Fibroblast of lung (primary cell): ENCODE data around the gene SULF2. TPM values are rescaled to one million over a fixed set of nuclear protein-coding genes. Genes with fewer than 3 reads are reported as not detected.

Experiments used
- DNase-seq, 2 donors: peaks; one replicate each; pipeline versions ENCODE4 v3.0.0 to v3.0.0-alpha.2; 2010; ENCODE audit warnings: low read depth in 2 of 2
- H2AFZ ChIP-seq: 2 replicates; pipeline ENCODE4 v1.5.1; 2012; ENCODE audit warnings: low read length, control low read depth, inconsistent platforms
- H3K27ac ChIP-seq: 2 replicates; pipeline ENCODE4 v1.5.1; 2011; ENCODE audit warnings: low read length, control low read depth; ENCODE audit not compliant: insufficient read depth
- H3K27me3 ChIP-seq: 2 replicates; pipeline ENCODE4 v1.5.1; 2011; ENCODE audit warnings: mild to moderate bottlenecking, low read length; ENCODE audit not compliant: control insufficient read depth, insufficient read depth
- H3K36me3 ChIP-seq: 2 replicates; pipeline ENCODE4 v1.5.1; 2011; ENCODE audit warnings: low read length; ENCODE audit not compliant: control insufficient read depth, insufficient read depth
- H3K4me1 ChIP-seq: 2 replicates; pipeline ENCODE4 v1.5.1; 2011; ENCODE audit warnings: low read length; ENCODE audit not compliant: control insufficient read depth, insufficient read depth; ENCODE audit errors: extremely low read depth
- H3K4me2 ChIP-seq: 2 replicates; pipeline ENCODE4 v1.5.1; 2011; ENCODE audit warnings: low read length, control low read depth; ENCODE audit not compliant: insufficient read depth; ENCODE audit errors: extremely low read depth
- H3K4me3 ChIP-seq, 4 experiments: fragments of 200-600 bp in 1 of 4; sonication (generic) in 1 of 4; replicated peaks in 1 of 4; 2 replicates each; pipeline ENCODE4 v1.5.1; 2011 to 2016; ENCODE audit warnings: low read length in 4 of 4, low read depth in 3 of 4, mild to moderate bottlenecking in 3 of 4, control low read depth in 2 of 4, inconsistent platforms in 1 of 4, mixed read lengths in 1 of 4; ENCODE audit not compliant: insufficient read depth in 1 of 4; ENCODE audit errors: control extremely low read depth in 1 of 4
- H3K79me2 ChIP-seq: 2 replicates; pipeline ENCODE4 v1.5.1; 2012; ENCODE audit warnings: mild to moderate bottlenecking, low read length, inconsistent platforms; ENCODE audit not compliant: control insufficient read depth, insufficient read depth
- H3K9ac ChIP-seq: 2 replicates; pipeline ENCODE4 v1.5.1; 2011; ENCODE audit warnings: mild to moderate bottlenecking, low read length, control low read depth; ENCODE audit not compliant: insufficient read depth
- H3K9me3 ChIP-seq: 2 replicates; pipeline ENCODE4 v1.5.1; 2012; ENCODE audit warnings: low read depth, low read length; ENCODE audit not compliant: control insufficient read depth, insufficient read depth
- H4K20me1 ChIP-seq: 2 replicates; pipeline ENCODE4 v1.5.1; 2011; ENCODE audit warnings: low read length; ENCODE audit not compliant: control insufficient read depth, insufficient read depth; ENCODE audit errors: extremely low read depth
- EZH2 ChIP-seq: IDR thresholded peaks from 2 replicates; pipeline ENCODE4 v1.5.1; 2012; ENCODE audit warnings: low read length, control low read depth, mild to moderate bottlenecking; ENCODE audit errors: missing control alignments
- polyA plus RNA-seq, 2 donors: library from polyadenylated mRNA; depleted of rRNA in 1 of 2; stranded (reverse) in 1 of 2; unstranded in 1 of 2; fragments of >200 nt; gene quantifications; 2 replicates each; pipeline ENCODE4 v1.2.1, GENCODE V29; 2011 to 2012; ENCODE audit warnings: missing spikeins in 1 of 2
- total RNA-seq: library from RNA; depleted of rRNA; stranded (reverse); fragments of >200 nt; gene quantifications from 2 replicates; pipeline ENCODE4 v1.2.1, GENCODE V29; 2014
- TF ChIP-seq, protein P1 (sequence below), 2 donors: IDR thresholded peaks in 1 of 2; conservative IDR thresholded peaks in 1 of 2; 1 replicate in 1 of 2; 2 replicates in 1 of 2; pipeline ENCODE4 v1.5.1; 2011 to 2012; ENCODE audit warnings: low read length in 2 of 2, control low read depth in 1 of 2, inconsistent platforms in 1 of 2, low read depth in 1 of 2, mild to moderate bottlenecking in 1 of 2

The SULF2 gene
- total and polyA plus RNA-seq, 2 donors (not counting 1 experiment from before 2014, with no cell fraction given), result 0.26 to 9.6 TPM

DNA sequence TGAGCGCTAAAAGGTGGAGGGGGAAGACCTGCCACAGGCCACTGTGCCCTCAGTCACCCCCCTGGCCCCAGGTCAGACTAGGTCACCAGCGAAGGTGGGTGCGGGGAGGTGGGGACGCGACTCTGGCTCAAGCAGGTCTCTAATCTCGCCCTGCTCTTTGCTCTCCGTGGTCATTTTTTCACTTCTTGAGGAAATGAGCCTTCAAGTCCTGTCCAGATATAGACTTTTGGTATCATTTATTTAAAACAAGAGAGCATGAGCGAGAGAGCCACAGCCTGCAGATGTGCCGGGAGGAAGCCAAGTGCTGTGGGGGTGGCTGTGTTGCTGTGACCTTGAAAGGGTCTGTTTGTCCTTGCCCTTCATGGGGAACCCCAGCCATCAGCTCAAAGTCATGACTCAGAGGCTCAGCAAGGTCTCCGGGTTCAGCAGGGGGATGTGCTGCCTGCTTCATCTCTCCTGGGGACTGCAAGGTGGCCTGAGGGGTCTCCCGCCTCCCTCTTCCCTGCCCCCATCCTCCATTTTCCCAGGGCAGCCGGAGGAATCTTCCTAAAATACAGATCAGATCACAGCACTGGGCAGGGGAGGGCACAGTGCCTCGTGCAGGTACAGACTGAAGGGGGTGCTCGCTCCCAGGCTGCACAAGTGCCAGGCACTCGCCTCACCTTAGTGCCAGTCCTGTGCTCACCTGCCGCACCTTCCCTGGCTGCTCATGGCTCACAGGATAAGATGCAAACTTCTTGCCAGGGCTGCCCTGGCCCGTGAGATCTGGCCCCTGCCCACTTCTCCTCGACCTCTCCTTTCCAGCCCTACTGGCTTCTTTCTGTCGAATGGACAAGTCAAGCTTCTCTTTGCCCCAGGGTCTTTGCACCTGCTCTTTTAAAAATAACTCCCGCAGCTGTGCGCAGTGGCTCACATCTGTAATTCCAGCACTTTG is 26.5 kb downstream of the SULF2 start:
- no peaks in the 10 kb centered on the region for H3K9me3 ChIP-seq
- H3K79me2 ChIP-seq, result no peaks in the 10 kb centered on the region
- no peak overlapping the region for H3K27ac ChIP-seq
- no peak overlapping the region for H3K4me3 ChIP-seq
- H3K4me2 ChIP-seq, result no peak overlapping the region
- H3K36me3 ChIP-seq, result no peaks in the 10 kb centered on the region
- TF ChIP-seq, protein P1, sequence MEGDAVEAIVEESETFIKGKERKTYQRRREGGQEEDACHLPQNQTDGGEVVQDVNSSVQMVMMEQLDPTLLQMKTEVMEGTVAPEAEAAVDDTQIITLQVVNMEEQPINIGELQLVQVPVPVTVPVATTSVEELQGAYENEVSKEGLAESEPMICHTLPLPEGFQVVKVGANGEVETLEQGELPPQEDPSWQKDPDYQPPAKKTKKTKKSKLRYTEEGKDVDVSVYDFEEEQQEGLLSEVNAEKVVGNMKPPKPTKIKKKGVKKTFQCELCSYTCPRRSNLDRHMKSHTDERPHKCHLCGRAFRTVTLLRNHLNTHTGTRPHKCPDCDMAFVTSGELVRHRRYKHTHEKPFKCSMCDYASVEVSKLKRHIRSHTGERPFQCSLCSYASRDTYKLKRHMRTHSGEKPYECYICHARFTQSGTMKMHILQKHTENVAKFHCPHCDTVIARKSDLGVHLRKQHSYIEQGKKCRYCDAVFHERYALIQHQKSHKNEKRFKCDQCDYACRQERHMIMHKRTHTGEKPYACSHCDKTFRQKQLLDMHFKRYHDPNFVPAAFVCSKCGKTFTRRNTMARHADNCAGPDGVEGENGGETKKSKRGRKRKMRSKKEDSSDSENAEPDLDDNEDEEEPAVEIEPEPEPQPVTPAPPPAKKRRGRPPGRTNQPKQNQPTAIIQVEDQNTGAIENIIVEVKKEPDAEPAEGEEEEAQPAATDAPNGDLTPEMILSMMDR (conservative IDR thresholded peaks at IDR 0.05 in 1 of 2, IDR thresholded peaks at IDR 0.05 in 1 of 2; ENCODE audit: low read depth in 1 of 2, low read length in 2 of 2), result no peak
- no peak for TF ChIP-seq EZH2
- H3K4me1 ChIP-seq, result no peaks in the 10 kb centered on the region
- H4K20me1 ChIP-seq, result no peaks in the 10 kb centered on the region
- no peak for DNase-seq
- no peak overlapping the region for H2AFZ ChIP-seq
- H3K27me3 ChIP-seq, result peaks cover 3% of the 10 kb centered on the region
- H3K9ac ChIP-seq, result no peak overlapping the region

DNA sequence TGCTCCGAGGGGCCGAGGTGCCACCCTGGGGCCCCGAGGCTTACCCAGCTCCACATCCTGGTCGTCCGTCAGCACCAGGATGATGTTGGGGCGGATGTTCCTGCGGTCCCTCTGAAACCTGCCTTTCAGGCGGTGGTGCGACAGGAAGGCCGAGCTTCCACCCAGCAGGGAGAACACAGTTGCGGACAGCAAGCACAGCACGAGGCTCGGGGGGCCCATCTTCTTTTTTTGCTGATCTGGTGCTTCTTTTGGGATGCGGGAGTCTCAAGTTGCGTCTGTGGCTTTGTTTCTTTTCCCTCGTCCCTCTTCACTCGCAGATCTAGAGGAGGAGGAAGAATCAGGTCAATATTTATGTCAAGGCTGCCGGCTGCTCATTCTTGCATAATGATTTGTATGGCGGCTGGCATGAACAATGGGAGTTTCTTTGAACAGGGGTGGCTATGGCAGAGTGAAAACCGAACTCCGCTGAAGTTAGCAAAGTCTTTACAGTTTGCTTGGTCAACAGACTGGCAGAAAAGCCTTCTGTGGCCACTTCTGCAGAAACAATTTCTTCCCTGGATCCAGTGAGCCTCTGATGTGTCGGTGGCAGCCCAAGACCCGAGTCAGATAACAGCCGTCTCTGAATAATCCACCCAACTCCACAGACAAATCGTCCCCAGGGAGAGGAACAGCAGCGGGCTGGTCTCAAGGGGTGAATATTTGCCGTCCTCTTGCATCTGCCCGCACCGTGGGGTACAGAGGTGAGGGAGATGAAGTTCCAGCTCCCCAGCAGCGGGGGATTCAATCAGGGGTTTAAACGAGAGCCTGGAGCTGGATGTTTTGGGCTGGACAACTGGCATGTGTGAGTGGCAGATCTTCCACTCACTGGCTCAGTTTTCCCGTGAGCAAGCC is 27.9 kb downstream of the SULF2 start:
- Histone ChIP-seq H2AFZ (no peak overlapping the region), H3K4me2 (no peak overlapping the region), H3K9ac (no peak overlapping the region), H3K27ac (no peak overlapping the region), H3K4me1 (no peaks in the 10 kb centered on the region), H3K4me3 (no peak overlapping the region), H3K36me3 (no peaks in the 10 kb centered on the region), H4K20me1 (no peaks in the 10 kb centered on the region), H3K9me3 (no peaks in the 10 kb centered on the region), H3K27me3 (peaks cover 3% of the 10 kb centered on the region), H3K79me2 (no peaks in the 10 kb centered on the region)
- DNase-seq, result no peak
- TF ChIP-seq, protein P1 (conservative IDR thresholded peaks at IDR 0.05 in 1 of 2, IDR thresholded peaks at IDR 0.05 in 1 of 2; ENCODE audit: low read depth in 1 of 2, low read length in 2 of 2), result no peak
- TF ChIP-seq EZH2, result no peak
